HepG2 (cell line): ENCODE results near the gene COMP. TPM values are rescaled to one million over a fixed set of nuclear protein-coding genes. Genes with fewer than 3 reads are reported as not detected.

ENCODE experiments used
- ATAC-seq: fragments of 200-7000 bp; cut with Tn5 transposase; 3 replicates; pipeline ENCODE4 v1.9.1; 2020; ENCODE audit warnings: mild to moderate bottlenecking, moderate library complexity
- BruUV-seq: library from RNA; stranded (reverse); fragments of 400-500 nt; replicated peaks from 2 replicates; lab custom pipeline; 2021; lab: Mats Ljungman, UMichigan
- CTCF ChIA-PET: fragments of 300-600 bp; formaldehyde crosslinking; extraction: SDS; loops from one replicate; lab custom pipeline; 2021; ENCODE audit warnings: low total read pairs, inconsistent platforms, low intra/inter-chr PET ratio; lab: Yijun Ruan, JAX
- POLR2A ChIA-PET: fragments of 350-600 bp; sonication (Branson Sonifier 250); formaldehyde crosslinking; loops from one replicate; lab custom pipeline; 2020; ENCODE audit warnings: antibody characterized with exemption, inconsistent platforms; lab: Yijun Ruan, JAX
- DNase-seq: peaks from one replicate; pipeline ENCODE4 v3.0.0-alpha.2; 2015; ENCODE audit warnings: low spot score
- FAIRE-seq: peaks from 3 replicates; lab custom pipeline; 2011; peaks lifted over from hg19 to GRCh38; lab: Jason Lieb, UNC
- H2AFZ ChIP-seq: one replicate; pipeline ENCODE4 v1.6.1; 2011; ENCODE audit warnings: low read length, inconsistent platforms
- H3K27ac ChIP-seq: fragments of 300-600 bp; 3 replicates; pipeline ENCODE4 v1.8.0; 2011; ENCODE audit warnings: mixed run types, mild to moderate bottlenecking, mixed read lengths, low read length, inconsistent platforms; ENCODE audit not compliant: insufficient read depth; ENCODE audit errors: extremely low read length
- H3K27me3 ChIP-seq, 2 experiments: fragments of 200-600 bp in 1 of 2; 2 replicates in 1 of 2; 3 replicates in 1 of 2; pipeline versions ENCODE4 v1.6.0 to v1.8.0; 2011; ENCODE audit warnings: low read length in 2 of 2, mild to moderate bottlenecking in 2 of 2, moderate library complexity in 2 of 2, inconsistent platforms in 1 of 2; ENCODE audit not compliant: insufficient read depth in 2 of 2, control insufficient read depth in 1 of 2
- H3K36me3 ChIP-seq, 2 experiments: fragments of 200-600 bp in 1 of 2; replicated peaks in 1 of 2; 2 replicates in 1 of 2; 3 replicates in 1 of 2; pipeline versions ENCODE4 v1.5.1 to v1.8.0; 2011; ENCODE audit warnings: low read length in 2 of 2, inconsistent platforms in 1 of 2; ENCODE audit not compliant: insufficient read depth in 2 of 2, control insufficient read depth in 1 of 2
- H3K4me1 ChIP-seq: 2 replicates; pipeline ENCODE4 v1.5.1; 2012; ENCODE audit warnings: low read length, inconsistent platforms; ENCODE audit not compliant: insufficient read depth
- H3K4me2 ChIP-seq: 2 replicates; pipeline ENCODE4 v1.6.0; 2011; ENCODE audit warnings: low read depth, low read length, inconsistent platforms
- H3K4me3 ChIP-seq, 3 experiments: fragments of 200-600 bp in 1 of 3; sonication (generic), shearing (Covaris generic) in 1 of 3; replicated peaks in 1 of 3; 2 replicates each; pipeline ENCODE4 v1.5.1; 2011 to 2016; ENCODE audit warnings: low read length in 3 of 3, inconsistent platforms in 2 of 3, low read depth in 2 of 3, mild to moderate bottlenecking in 2 of 3, control low read depth in 1 of 3, mixed read lengths in 1 of 3; ENCODE audit not compliant: insufficient read depth in 1 of 3
- H3K79me2 ChIP-seq: one replicate; pipeline ENCODE4 v1.6.1; 2011; ENCODE audit warnings: low read length, inconsistent platforms; ENCODE audit not compliant: insufficient read depth
- H3K9ac ChIP-seq: 2 replicates; pipeline ENCODE4 v1.6.0; 2011; ENCODE audit warnings: mild to moderate bottlenecking, low read depth, low read length, inconsistent platforms; ENCODE audit not compliant: insufficient read depth
- H3K9me3 ChIP-seq: 2 replicates; pipeline ENCODE4 v1.5.1; 2012; ENCODE audit warnings: mild to moderate bottlenecking, low read length
- H4K20me1 ChIP-seq: 2 replicates; pipeline ENCODE4 v1.6.0; 2011; ENCODE audit warnings: inconsistent platforms, mild to moderate bottlenecking, low read length, moderate library complexity; ENCODE audit not compliant: insufficient read depth
- AGO2 ChIP-seq: fragments of 200-400 bp; formaldehyde crosslinking; optimal IDR thresholded peaks from 2 replicates; pipeline ENCODE3; 2017; ENCODE audit warnings: mild to moderate bottlenecking, low read depth, low read length, moderate library complexity
- ISL2 ChIP-seq: sonication (generic); formaldehyde crosslinking; IDR thresholded peaks from 2 replicates; pipeline ENCODE4 v1.5.0; 2020; ENCODE audit warnings: missing genetic modification reagents
- KLF9 ChIP-seq: IDR thresholded peaks from 2 replicates; pipeline ENCODE4 v1.6.1; 2016; ENCODE audit warnings: low read depth
- MED1 ChIP-seq: sonication (generic); formaldehyde crosslinking; IDR thresholded peaks from 2 replicates; pipeline ENCODE4 v1.4.0; 2020; ENCODE audit warnings: missing genetic modification reagents
- NR1H2 ChIP-seq: sonication (generic); formaldehyde crosslinking; IDR thresholded peaks from 2 replicates; pipeline ENCODE4 v1.8.1; 2022; ENCODE audit warnings: low read depth, missing genetic modification reagents, borderline replicate concordance
- POLR2G ChIP-seq: fragments of 200-400 bp; formaldehyde crosslinking; IDR thresholded peaks from 2 replicates; pipeline ENCODE4 v1.6.1; 2018; ENCODE audit warnings: mild to moderate bottlenecking, low read depth, low read length, moderate library complexity
- RARA ChIP-seq: IDR thresholded peaks from 2 replicates; pipeline ENCODE4 v1.6.1; 2016; ENCODE audit warnings: missing genetic modification reagents, missing compliant biosample characterization
- RCOR2 ChIP-seq: IDR thresholded peaks from 2 replicates; pipeline ENCODE4 v1.6.1; 2016; ENCODE audit warnings: missing biosample characterization, missing genetic modification reagents
- RNF2 ChIP-seq: fragments of 450-650 bp; conservative IDR thresholded peaks from 2 replicates; pipeline ENCODE4 v1.6.1; 2016; ENCODE audit warnings: low read depth
- ZNF207 ChIP-seq: fragments of 450-650 bp; IDR thresholded peaks from 2 replicates; pipeline ENCODE4 v1.6.1; 2016; ENCODE audit warnings: antibody characterized with exemption, borderline replicate concordance
- ZNF629 ChIP-seq: sonication (generic); formaldehyde crosslinking; conservative IDR thresholded peaks from 2 replicates; pipeline ENCODE4 v1.5.0; 2020; ENCODE audit warnings: missing genetic modification reagents
- ZNF652 ChIP-seq: IDR thresholded peaks from 2 replicates; pipeline ENCODE4 v1.6.1; 2016; ENCODE audit warnings: low read depth, borderline replicate concordance
- ZNF839 ChIP-seq: sonication (generic); formaldehyde crosslinking; IDR thresholded peaks from 2 replicates; pipeline ENCODE4 v1.4.0; 2020; ENCODE audit warnings: missing genetic modification reagents, mild to moderate bottlenecking, borderline replicate concordance
- WGBS: methylation state at CpG from one replicate; pipeline ENCODE4 v1.1.6; 2017; ENCODE audit warnings: low lambda C conversion rate; 5-methylcytosine and 5-hydroxymethylcytosine counted together
- in situ Hi-C: cut with HindIII; loops from 2 replicates; pipeline ENCODE4 v1.10.0; 2017; ENCODE audit warnings: low pct_unique_long_range_greater_than_20kb; ENCODE audit not compliant: extremely low pct_ligation_motif_present
- intact Hi-C: fragments of 100-400 bp; cut with micrococcal nuclease; formaldehyde crosslinking; loops from one replicate; pipeline ENCODE4 v1.10.0; 2022; ENCODE audit not compliant: unreplicated experiment
- polyA plus RNA-seq, 8 experiments: library from polyadenylated mRNA; depleted of rRNA in 3 of 8; stranded (reverse) in 7 of 8; unstranded in 1 of 8; fragments of >200 nt; fragmentation: Illumina TruSeq in 4 of 8; extraction: Trizol in 4 of 8; gene quantifications; 2 replicates each; pipeline versions ENCODE4 v1.2.1 to v1.2.3, GENCODE V29; 2011 to 2016; ENCODE audit warnings: low read depth in 4 of 8, missing spikeins in 1 of 8, mixed read lengths in 1 of 8; ENCODE audit not compliant: insufficient read depth in 1 of 8
- total RNA-seq, 5 experiments: library from RNA; depleted of rRNA; stranded (reverse); fragments of >200 nt; fragmentation: Illumina TruSeq; extraction: Trizol; gene quantifications; 2 replicates each; pipeline ENCODE4 v1.2.3, GENCODE V29; 2016; ENCODE audit warnings: low read depth in 1 of 5

Gene COMP
- total and polyA plus RNA-seq, 2 of the 13 experiments (the other 11 are each of a cell fraction or from before 2014, with no cell fraction given): 0.04 to 0.13 TPM

GRCh38 chr19:18737954-18738351 lies 53.2 kb downstream of the COMP start (continued):
- no peak for TF ChIP-seq ZNF839 (CRISPR knock-in tag)
- TF ChIP-seq RCOR2: 0 out of 2 replicates have a peak, but pooled peaks have one; percentile 38
- TF ChIP-seq AGO2: no peak
- peak; percentile 49; the same call in 1 of the 2 replicates for TF ChIP-seq RARA (CRISPR knock-in tag)
- peak; percentile 43; the same call in 1 of the 2 replicates for TF ChIP-seq MED1 (CRISPR knock-in tag)
- TF ChIP-seq ISL2 (CRISPR knock-in tag): no peak
- no peak for TF ChIP-seq RNF2

GRCh38 chr19:18737337-18737953 lies 53.7 kb downstream of the COMP start:
- WGBS: 50% methylated on average over 9 of the region's 10 CpGs
- H3K9ac ChIP-seq: 0 out of 2 replicates have a peak overlapping the region, but pooled peaks have one; percentile 14
- ATAC-seq (no peak), DNase-seq (no peak), FAIRE-seq (no peak)
- no peaks in the 10 kb centered on the region for H3K36me3 ChIP-seq
- in situ Hi-C loops (no loop called here), intact Hi-C loops (loop anchor here (10.0 kb wide), 1 partner anchor 53 kb away; the partner anchor contains the start of gene CRTC1)
- POLR2A ChIA-PET: interaction anchor here (0.8 to 1.2 kb wide), 2 partner anchors 24 to 103 kb away, joined by 3 read pairs; no protein-coding TSS in a partner anchor
- no TSS peak for BruUV-seq
- H3K9me3 ChIP-seq: no peaks in the 10 kb centered on the region
- peak overlapping the region; percentile 59 for H3K4me2 ChIP-seq
- peaks cover 15% of the 10 kb centered on the region for H3K79me2 ChIP-seq
- no peaks in the 10 kb centered on the region for H3K27me3 ChIP-seq
- CTCF ChIA-PET: no interaction called here
- no peaks in the 10 kb centered on the region for H4K20me1 ChIP-seq
- peak overlapping the region; percentile 65 for H3K27ac ChIP-seq
- H3K4me1 ChIP-seq: peaks cover 83% of the 10 kb centered on the region
- TF ChIP-seq NR1H2 (CRISPR knock-in tag) (no peak), RARA (CRISPR knock-in tag) (no peak), ZNF652 (CRISPR knock-in tag) (peak; percentile 70), ZNF629 (peak; percentile 70), ZNF207 (no peak), POLR2G (0 out of 2 replicates have a peak, but pooled peaks have one; percentile 4), KLF9 (CRISPR knock-in tag) (no peak)
- H2AFZ ChIP-seq: no peak overlapping the region
- H3K4me3 ChIP-seq: peak overlapping the region in 1 of 3 experiments; percentile 36; a peak in 2 of 6 replicates
